K562 (cell line): ENCODE results near the gene DNM1. TPM values are rescaled to one million over a fixed set of nuclear protein-coding genes. Genes with fewer than 3 reads are reported as not detected.

ENCODE experiments used
- BRF1 ChIP-seq: IDR thresholded peaks from 3 replicates; pipeline ENCODE4 v1.6.1; 2011; ENCODE audit warnings: borderline replicate concordance, mild to moderate bottlenecking; ENCODE audit not compliant: insufficient read length; ENCODE audit errors: extremely low read depth
- CBX3 ChIP-seq, 2 experiments: IDR thresholded peaks; 1 replicate in 1 of 2; 2 replicates in 1 of 2; pipeline ENCODE4 v1.6.1; 2012; ENCODE audit warnings: inconsistent platforms in 2 of 2, low read length in 2 of 2, borderline replicate concordance in 1 of 2, control low read depth in 1 of 2
- FOXK2 ChIP-seq, 2 experiments: fragments of 450-650 bp; IDR thresholded peaks in 1 of 2; conservative IDR thresholded peaks in 1 of 2; 2 replicates each; pipeline ENCODE4 v1.6.1; 2016; ENCODE audit warnings: low read depth in 2 of 2, mild to moderate bottlenecking in 1 of 2
- GABPB2 ChIP-seq: fragments of 250-450 bp; sonication (Bioruptor Pico); conservative IDR thresholded peaks from 2 replicates; pipeline ENCODE4 v1.5.1; 2021; ENCODE audit warnings: mild to moderate bottlenecking
- ILK ChIP-seq: fragments of 450-650 bp; IDR thresholded peaks from 2 replicates; pipeline ENCODE4 v1.6.1; 2016; ENCODE audit warnings: missing genetic modification characterization, low read depth, mild to moderate bottlenecking, missing compliant biosample characterization, moderate library complexity, borderline replicate concordance
- LARP7 ChIP-seq: fragments of 450-650 bp; IDR thresholded peaks from 2 replicates; pipeline ENCODE4 v1.6.1; 2016
- MCM3 ChIP-seq: fragments of 450-650 bp; IDR thresholded peaks from 2 replicates; pipeline ENCODE4 v1.6.1; 2016
- MXI1 ChIP-seq: IDR thresholded peaks from 2 replicates; pipeline ENCODE4 v1.6.1; 2011; ENCODE audit warnings: low read depth, mild to moderate bottlenecking, improper control_type of control experiment, low read length
- MYC ChIP-seq, 2 experiments: fragments of 250-450 bp in 1 of 2; sonication (Bioruptor Pico) in 1 of 2; IDR thresholded peaks; 2 replicates each; pipeline versions ENCODE4 v1.5.1 to v1.6.1; 2012 to 2021; ENCODE audit warnings: low read depth in 2 of 2, borderline replicate concordance in 1 of 2, improper control_type of control experiment in 1 of 2, low read length in 1 of 2, mild to moderate bottlenecking in 1 of 2, moderate library complexity in 1 of 2
- RAD21 ChIP-seq, 2 experiments: fragments of 250-450 bp in 1 of 2; fragments of 450-650 bp in 1 of 2; sonication (Bioruptor Pico) in 1 of 2; formaldehyde crosslinking in 1 of 2; IDR thresholded peaks in 1 of 2; conservative IDR thresholded peaks in 1 of 2; 2 replicates each; pipeline versions ENCODE4 v1.4.0 to v1.8.0; 2020 to 2022; ENCODE audit warnings: mild to moderate bottlenecking in 2 of 2, moderate library complexity in 1 of 2
- REST ChIP-seq, 2 experiments: fragments of 450-650 bp; formaldehyde crosslinking in 1 of 2; IDR thresholded peaks; 2 replicates each; pipeline versions ENCODE4 v1.4.0 to v1.6.1; 2014 to 2020; ENCODE audit warnings: mild to moderate bottlenecking in 2 of 2, borderline replicate concordance in 1 of 2, low read depth in 1 of 2
- SMAD2 ChIP-seq: fragments of 150-350 bp; IDR thresholded peaks from 2 replicates; pipeline ENCODE4 v1.6.1; 2014; ENCODE audit warnings: low read depth, mild to moderate bottlenecking, low read length
- ZFP36 ChIP-seq: fragments of 150-350 bp; IDR thresholded peaks from 2 replicates; pipeline ENCODE4 v1.6.1; 2018; ENCODE audit warnings: low read length, low read depth; ENCODE audit not compliant: partially characterized antibody
- ZNF146 ChIP-seq: IDR thresholded peaks from one replicate; pipeline ENCODE4 v1.6.1; 2018; ENCODE audit warnings: missing compliant biosample characterization; ENCODE audit not compliant: unreplicated experiment
- ZNF224 ChIP-seq: sonication (generic); formaldehyde crosslinking; IDR thresholded peaks from 2 replicates; pipeline ENCODE4 v1.8.0; 2022; ENCODE audit warnings: mild to moderate bottlenecking, missing genetic modification reagents
- ZNF24 ChIP-seq: fragments of 450-650 bp; IDR thresholded peaks from 2 replicates; pipeline ENCODE4 v1.6.1; 2016
- ZNF263 ChIP-seq: sonication (generic); formaldehyde crosslinking; IDR thresholded peaks from 2 replicates; pipeline ENCODE4 v1.8.0; 2022; ENCODE audit warnings: mild to moderate bottlenecking, missing genetic modification reagents, borderline replicate concordance
- ZNF311 ChIP-seq: fragments of 250-450 bp; sonication (Bioruptor Pico); IDR thresholded peaks from 2 replicates; pipeline ENCODE4 v1.4.0; 2020; ENCODE audit warnings: mild to moderate bottlenecking, moderate library complexity
- ZNF707 ChIP-seq: fragments of 250-450 bp; sonication (Bioruptor Pico); conservative IDR thresholded peaks from 2 replicates; pipeline ENCODE4 v1.8.0; 2022; ENCODE audit warnings: inconsistent platforms, mild to moderate bottlenecking, moderate library complexity
- ZNF77 ChIP-seq: fragments of 250-450 bp; sonication (Bioruptor Pico); IDR thresholded peaks from 2 replicates; pipeline ENCODE4 v1.5.0; 2020
- polyA plus RNA-seq, 8 experiments: library from polyadenylated mRNA; depleted of rRNA in 4 of 8; stranded (reverse) in 5 of 8; unstranded in 3 of 8; fragments of >200 nt; fragmentation: Nextera tagmentation in 2 of 8; fragmentation: Illumina TruSeq in 1 of 8; extraction: Ambion mirVana in 2 of 8; extraction: Trizol in 1 of 8; gene quantifications; 2 replicates each; pipeline versions ENCODE4 v1.2.1 to v1.2.3, GENCODE V29; 2011 to 2014; ENCODE audit warnings: inconsistent platforms in 1 of 8, missing spikeins in 1 of 8
- total RNA-seq, 7 experiments: library from RNA; depleted of rRNA in 6 of 7; stranded (reverse); fragments of >200 nt in 6 of 7; fragmentation: Illumina TruSeq in 2 of 7; extraction: Trizol in 2 of 7; gene quantifications; 2 replicates each; pipeline versions ENCODE4 v1.2.1 to v1.2.3, GENCODE V29; 2011 to 2021; ENCODE audit warnings: low replicate concordance in 1 of 7

The DNM1 gene
- total and polyA plus RNA-seq, 9 of the 15 experiments (the other 6 are each of a cell fraction or from before 2014, with no cell fraction given) = 0.39 to 23.1 (median 9.1) TPM

- no peak; the same call in 1 of the 2 replicates for TF ChIP-seq GABPB2
- TF ChIP-seq LARP7 = no peak
- TF ChIP-seq ZNF24 = no peak
- no peak for TF ChIP-seq REST (IDR thresholded peaks at IDR 0.05; ENCODE audit: borderline replicate concordance)
- peak; percentile 85 for TF ChIP-seq REST (CRISPR knock-in tag; IDR thresholded peaks at IDR 0.05; ENCODE audit: low read depth)
- TF ChIP-seq ZFP36 = no peak
- no peak for TF ChIP-seq ZNF263 (CRISPR knock-in tag)
- TF ChIP-seq ILK (tag) = no peak
- TF ChIP-seq ZNF707 = 0 out of 2 replicates have a peak, but pooled peaks have one; percentile 42
- no peak for TF ChIP-seq ZNF146
- TF ChIP-seq CBX3 (IDR thresholded peaks at IDR 0.05; ENCODE audit: borderline replicate concordance in 1 of 2, low read length in 2 of 2) = no peak; a peak in 1 of 3 replicates
- TF ChIP-seq ZNF311 (CRISPR knock-in tag) = 0 out of 2 replicates have a peak, but pooled peaks have one; percentile 27
- peak; percentile 49; the same call in 1 of the 2 replicates for TF ChIP-seq MXI1
- peak; percentile 46 to 61 for TF ChIP-seq RAD21 (CRISPR knock-in tag; conservative IDR thresholded peaks at IDR 0.05 in 1 of 2, IDR thresholded peaks at IDR 0.05 in 1 of 2)
- no peak for TF ChIP-seq FOXK2 (conservative IDR thresholded peaks at IDR 0.05 in 1 of 2, IDR thresholded peaks at IDR 0.05 in 1 of 2; ENCODE audit: low read depth in 2 of 2)
- peak; percentile 75 for TF ChIP-seq MYC (IDR thresholded peaks at IDR 0.05; ENCODE audit: low read depth, low read length)
- TF ChIP-seq MYC (CRISPR knock-in tag; IDR thresholded peaks at IDR 0.05; ENCODE audit: borderline replicate concordance, low read depth) = no peak
- TF ChIP-seq ZNF77 (CRISPR knock-in tag) = no peak
- no peak for TF ChIP-seq MCM3
- no peak for TF ChIP-seq ZNF224 (CRISPR knock-in tag)
- no peak for TF ChIP-seq SMAD2
- TF ChIP-seq BRF1 = no peak
Measured at GRCh38 chr9:128192601-128193371, 10.4 kb upstream of the DNM1 start (continued).
